ENCODE measurements around the gene GTPBP4.

DNA sequence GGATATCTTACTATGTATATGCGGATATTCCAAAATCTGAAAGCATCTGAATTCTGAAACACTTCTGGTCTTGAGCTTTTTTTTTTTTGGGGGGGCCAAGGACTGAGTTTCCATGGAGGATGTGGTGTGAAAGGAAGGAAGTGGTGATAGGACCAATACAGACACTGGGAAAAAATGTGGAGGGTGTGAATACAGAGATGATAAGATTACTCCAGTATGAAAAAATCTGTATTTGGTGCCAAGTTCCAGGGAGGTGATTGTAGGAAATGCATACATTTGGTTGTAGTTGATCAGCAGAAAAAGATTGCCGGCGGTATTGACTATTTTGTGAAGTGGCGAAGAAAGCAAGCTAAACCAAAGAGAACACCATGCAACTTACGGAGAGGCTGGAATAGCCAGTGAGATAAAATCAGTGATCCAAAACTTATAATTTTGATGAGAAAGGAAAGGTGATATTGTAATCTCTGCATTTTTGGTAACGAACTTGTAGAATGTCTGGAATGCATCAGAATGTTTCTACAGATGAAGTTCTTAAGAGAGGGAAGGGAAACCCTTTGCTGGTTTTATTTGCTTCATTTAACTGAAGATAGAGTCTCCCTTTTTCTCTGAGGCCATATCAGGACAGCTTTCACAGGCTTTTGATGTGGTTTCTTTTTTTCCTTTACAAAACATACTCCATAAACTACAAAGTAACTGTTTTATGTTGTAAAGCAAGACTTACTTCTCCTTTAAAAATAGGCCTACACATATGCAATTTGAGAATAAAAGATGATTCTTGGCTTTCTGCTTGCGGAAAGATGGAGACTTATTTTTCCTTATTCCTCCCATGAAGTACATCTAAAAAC lies 73.9 kb downstream of the GTPBP4 start:
- TF ChIP-seq, protein P1, sequence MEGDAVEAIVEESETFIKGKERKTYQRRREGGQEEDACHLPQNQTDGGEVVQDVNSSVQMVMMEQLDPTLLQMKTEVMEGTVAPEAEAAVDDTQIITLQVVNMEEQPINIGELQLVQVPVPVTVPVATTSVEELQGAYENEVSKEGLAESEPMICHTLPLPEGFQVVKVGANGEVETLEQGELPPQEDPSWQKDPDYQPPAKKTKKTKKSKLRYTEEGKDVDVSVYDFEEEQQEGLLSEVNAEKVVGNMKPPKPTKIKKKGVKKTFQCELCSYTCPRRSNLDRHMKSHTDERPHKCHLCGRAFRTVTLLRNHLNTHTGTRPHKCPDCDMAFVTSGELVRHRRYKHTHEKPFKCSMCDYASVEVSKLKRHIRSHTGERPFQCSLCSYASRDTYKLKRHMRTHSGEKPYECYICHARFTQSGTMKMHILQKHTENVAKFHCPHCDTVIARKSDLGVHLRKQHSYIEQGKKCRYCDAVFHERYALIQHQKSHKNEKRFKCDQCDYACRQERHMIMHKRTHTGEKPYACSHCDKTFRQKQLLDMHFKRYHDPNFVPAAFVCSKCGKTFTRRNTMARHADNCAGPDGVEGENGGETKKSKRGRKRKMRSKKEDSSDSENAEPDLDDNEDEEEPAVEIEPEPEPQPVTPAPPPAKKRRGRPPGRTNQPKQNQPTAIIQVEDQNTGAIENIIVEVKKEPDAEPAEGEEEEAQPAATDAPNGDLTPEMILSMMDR (IDR thresholded peaks at IDR 0.05) = no peak
- TF ChIP-seq POLR2A (IDR thresholded peaks at IDR 0.05) = no peak
